ENCODE results near the gene FBXW12. TPM values are rescaled to one million over a fixed set of nuclear protein-coding genes. Genes with fewer than 3 reads are reported as not detected.
"Not testable (repeated sequence)": the region's sequence is repeated elsewhere in the genome, so short reads cannot be mapped to it uniquely, and the experiment has no call there.

FBXW12 gene
- total RNA-seq, 4 donors from 2014 or later: not detected

DNA sequence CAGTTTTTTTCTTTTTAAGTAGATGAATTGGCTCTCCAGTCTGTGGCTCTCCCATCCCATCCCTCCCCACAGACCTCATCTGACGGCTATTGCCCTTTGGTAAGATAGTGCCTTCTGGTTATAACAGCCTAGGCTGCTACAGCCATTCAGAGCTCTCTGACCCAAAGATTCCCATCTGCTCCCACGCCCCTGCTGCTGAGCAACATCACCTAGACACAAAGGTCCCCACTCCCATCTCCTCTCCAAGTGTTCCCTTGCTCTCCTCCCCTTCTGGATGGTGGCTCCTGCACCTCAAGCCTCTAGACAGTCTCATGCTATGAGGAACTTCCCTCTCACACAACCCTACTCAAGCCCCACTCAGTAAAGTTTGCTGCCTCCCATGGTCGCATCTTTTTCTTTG, 23.7 kb downstream of the FBXW12 start:
- Histone ChIP-seq H3K27me3 (no peaks in the 10 kb centered on the region), H3K36me3 (no peaks in the 10 kb centered on the region), H3K9me3 (no peaks in the 10 kb centered on the region), H3K4me1 (no peaks in the 10 kb centered on the region), H3K4me3 (no peak overlapping the region), H3K27ac (no peak overlapping the region)
- TF ChIP-seq, protein P1, sequence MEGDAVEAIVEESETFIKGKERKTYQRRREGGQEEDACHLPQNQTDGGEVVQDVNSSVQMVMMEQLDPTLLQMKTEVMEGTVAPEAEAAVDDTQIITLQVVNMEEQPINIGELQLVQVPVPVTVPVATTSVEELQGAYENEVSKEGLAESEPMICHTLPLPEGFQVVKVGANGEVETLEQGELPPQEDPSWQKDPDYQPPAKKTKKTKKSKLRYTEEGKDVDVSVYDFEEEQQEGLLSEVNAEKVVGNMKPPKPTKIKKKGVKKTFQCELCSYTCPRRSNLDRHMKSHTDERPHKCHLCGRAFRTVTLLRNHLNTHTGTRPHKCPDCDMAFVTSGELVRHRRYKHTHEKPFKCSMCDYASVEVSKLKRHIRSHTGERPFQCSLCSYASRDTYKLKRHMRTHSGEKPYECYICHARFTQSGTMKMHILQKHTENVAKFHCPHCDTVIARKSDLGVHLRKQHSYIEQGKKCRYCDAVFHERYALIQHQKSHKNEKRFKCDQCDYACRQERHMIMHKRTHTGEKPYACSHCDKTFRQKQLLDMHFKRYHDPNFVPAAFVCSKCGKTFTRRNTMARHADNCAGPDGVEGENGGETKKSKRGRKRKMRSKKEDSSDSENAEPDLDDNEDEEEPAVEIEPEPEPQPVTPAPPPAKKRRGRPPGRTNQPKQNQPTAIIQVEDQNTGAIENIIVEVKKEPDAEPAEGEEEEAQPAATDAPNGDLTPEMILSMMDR (IDR thresholded peaks at IDR 0.05): no peak
- no peak for TF ChIP-seq POLR2A (IDR thresholded peaks at IDR 0.05)
- DNase-seq: no peak

DNA sequence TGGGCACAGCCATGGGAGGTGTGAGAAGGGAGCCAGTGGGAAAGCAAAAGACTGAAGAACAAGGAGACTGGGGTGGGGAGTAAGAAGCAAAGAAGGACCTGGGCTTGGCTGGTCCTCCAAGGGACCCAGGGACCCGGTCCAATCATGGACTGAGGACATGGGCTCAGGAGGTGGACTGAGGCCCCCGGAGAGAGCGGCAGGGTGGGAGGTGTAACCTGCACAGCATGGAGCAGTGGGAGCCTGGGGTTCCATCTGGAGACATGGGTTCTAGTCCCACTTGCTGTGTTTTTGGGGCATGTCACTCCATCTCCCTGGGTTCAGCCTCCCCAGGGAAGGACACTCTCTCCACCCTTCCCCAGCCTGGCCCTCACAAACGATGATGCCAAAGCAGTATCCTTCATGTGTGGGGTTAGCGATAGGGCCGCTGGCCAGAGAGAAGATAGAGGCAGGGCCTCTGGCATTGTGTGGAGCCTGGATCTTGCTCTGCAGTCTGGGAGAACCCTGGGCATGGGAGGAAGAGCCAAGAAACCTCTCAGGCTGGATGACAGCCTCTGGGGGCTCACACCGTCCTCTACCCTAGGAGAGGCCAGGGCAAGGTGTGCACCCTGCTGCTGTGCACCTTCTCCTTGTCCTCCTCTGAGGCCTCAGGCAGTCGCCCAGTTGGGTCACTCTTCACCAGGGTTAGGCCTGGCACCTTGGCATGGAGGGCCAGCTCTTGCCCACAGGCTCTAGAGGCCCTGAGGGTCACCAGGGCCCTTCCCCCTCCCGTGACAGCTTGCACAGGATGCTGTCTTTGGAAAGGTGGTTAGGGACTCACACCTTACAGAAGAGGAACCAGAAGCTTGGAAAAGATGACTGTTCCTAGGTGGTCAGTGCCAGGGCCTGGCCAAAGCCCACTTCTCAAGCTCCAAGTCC, 26.0 kb downstream of the FBXW12 start:
- no peaks in the 10 kb centered on the region for H3K36me3 ChIP-seq
- H3K4me1 ChIP-seq: no peaks in the 10 kb centered on the region
- H3K9me3 ChIP-seq: no peaks in the 10 kb centered on the region
- no peak for TF ChIP-seq POLR2A (IDR thresholded peaks at IDR 0.05)
- TF ChIP-seq, protein P1 (IDR thresholded peaks at IDR 0.05): no peak
- H3K27ac ChIP-seq: no peak overlapping the region
- H3K4me3 ChIP-seq: no peak overlapping the region
- DNase-seq: no peak
- H3K27me3 ChIP-seq: no peaks in the 10 kb centered on the region

DNA sequence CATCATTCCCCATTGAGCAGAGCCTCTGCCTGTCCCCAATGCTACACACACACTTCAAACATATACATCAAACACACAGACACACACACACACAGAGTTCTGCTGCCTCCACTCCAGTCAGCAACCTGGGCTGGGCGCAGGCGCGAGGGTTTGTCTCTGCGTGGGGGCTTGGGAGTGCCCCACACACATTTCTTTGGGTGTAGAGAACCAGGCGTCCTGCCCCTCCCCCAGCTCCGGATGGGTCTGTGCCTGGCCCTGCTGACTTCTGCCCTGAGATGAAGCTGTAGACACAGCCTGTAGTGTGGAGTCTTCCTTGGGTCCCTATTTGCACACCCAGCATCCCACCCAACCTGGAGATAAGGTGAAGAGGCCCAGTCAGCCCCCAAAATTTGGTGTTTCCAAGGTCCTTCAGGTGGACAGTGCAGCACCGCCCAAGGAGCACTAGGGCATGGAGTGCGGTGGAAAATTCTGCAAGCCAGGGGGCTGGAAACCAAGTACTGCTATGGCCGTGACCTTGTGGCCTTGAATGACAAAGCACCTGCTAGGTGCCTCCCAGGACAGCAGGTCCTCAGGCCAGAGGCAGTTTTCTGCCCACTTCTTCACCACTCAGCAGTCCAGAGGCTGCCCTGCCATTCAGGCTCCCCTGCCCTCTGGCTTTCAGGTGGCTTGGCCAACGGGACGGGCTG, 26.8 kb downstream of the FBXW12 start:
- no peaks in the 10 kb centered on the region for H3K4me1 ChIP-seq
- DNase-seq: peak in 2 of 3 donors; percentile 34 to 37
- H3K27me3 ChIP-seq: no peaks in the 10 kb centered on the region
- H3K9me3 ChIP-seq: no peaks in the 10 kb centered on the region
- no peak overlapping the region for H3K27ac ChIP-seq
- peaks cover 0 to 6% (median 0%) of the 10 kb centered on the region in 3 donors for H3K36me3 ChIP-seq
- TF ChIP-seq POLR2A (IDR thresholded peaks at IDR 0.05): no peak
- TF ChIP-seq, protein P1 (IDR thresholded peaks at IDR 0.05): no peak
- no peak overlapping the region for H3K4me3 ChIP-seq

DNA sequence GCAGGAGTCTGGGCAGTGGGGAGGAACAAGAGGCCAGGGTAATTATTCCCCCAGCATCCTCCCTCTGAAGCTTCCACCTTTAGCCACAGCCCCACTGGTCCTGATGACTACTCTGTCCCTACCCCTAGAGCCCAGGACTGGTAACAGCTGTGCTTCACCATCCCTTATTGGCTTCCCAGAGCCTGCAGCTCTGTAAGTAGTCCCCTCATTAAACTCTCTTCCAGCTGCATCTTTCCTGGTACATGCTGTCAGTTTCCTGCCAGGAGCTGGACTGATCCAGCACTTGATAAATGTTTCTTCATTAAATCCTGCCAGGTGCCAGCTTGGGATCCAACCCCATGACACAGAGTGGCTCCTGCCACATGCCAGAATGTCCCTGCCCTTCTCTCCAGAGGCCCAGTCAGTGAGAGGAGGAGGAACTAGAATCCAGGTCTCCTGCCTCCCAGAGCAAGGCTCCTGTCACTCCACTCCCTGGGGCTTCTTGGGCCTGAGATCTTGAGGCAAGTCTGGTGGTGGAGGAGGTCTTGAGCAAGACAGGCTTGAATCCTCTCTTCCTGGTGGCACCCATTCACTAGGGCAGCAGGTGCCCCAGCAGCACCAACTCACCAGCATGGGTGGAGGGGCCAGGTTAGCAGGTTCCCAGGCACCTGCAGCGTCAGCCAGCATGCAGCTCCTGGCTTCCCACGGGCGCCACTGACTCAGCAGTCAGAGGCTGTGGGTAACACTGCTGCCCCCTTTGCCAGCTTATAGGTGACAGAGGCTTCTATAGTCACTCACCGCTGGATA, 27.6 kb downstream of the FBXW12 start:
- Histone ChIP-seq H3K27ac (no peak overlapping the region), H3K36me3 (peaks cover 0 to 13% (median 0%) of the 10 kb centered on the region in 3 donors), H3K27me3 (no peaks in the 10 kb centered on the region), H3K4me1 (no peaks in the 10 kb centered on the region), H3K9me3 (no peaks in the 10 kb centered on the region), H3K4me3 (no peak overlapping the region)
- TF ChIP-seq POLR2A (IDR thresholded peaks at IDR 0.05): no peak
- TF ChIP-seq, protein P1 (IDR thresholded peaks at IDR 0.05): no peak
- DNase-seq: peak in 2 of 3 donors; percentile 41 to 42

DNA sequence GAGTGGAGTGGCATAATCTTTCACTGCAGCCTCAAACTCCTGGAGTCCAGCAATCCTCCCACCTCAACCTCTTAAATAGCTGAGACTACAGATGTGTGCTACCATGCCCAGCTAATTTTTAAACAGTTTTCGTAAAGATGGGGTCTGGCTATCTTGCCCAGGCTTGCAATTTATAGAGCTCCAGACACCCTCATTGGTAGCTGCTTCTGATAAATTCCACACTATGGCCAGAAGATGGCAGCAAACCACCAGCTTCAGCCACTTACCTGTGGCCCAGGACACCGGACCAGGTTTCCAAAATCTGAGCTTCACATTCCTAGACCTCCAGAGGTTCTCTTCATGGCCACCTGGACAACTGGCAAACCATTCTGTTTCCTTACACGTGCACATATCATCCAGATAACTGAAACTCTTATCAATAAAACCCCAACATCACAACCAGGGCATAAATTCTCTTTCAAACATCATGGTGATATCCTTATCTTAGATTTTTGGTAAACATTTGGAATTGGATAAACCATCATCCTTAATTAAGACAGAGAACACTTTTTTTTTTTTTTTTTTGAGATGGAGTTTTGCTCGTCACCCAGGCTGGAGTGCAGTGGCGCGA, 28.9 kb downstream of the FBXW12 start:
- no peaks in the 10 kb centered on the region for H3K4me1 ChIP-seq
- H3K36me3 ChIP-seq: peaks cover 0 to 25% (median 0%) of the 10 kb centered on the region in 3 donors
- DNase-seq: peak; percentile 44 to 84 (median 46)
- TF ChIP-seq, protein P1 (IDR thresholded peaks at IDR 0.05): peak; percentile 80 to 95 (median 89)
- no peak for TF ChIP-seq POLR2A (IDR thresholded peaks at IDR 0.05)
- no peaks in the 10 kb centered on the region for H3K9me3 ChIP-seq
- H3K27ac ChIP-seq: peak overlapping the region in 1 of 4 donors; percentile 80
- no peak overlapping the region for H3K4me3 ChIP-seq
- H3K27me3 ChIP-seq: no peaks in the 10 kb centered on the region

DNA sequence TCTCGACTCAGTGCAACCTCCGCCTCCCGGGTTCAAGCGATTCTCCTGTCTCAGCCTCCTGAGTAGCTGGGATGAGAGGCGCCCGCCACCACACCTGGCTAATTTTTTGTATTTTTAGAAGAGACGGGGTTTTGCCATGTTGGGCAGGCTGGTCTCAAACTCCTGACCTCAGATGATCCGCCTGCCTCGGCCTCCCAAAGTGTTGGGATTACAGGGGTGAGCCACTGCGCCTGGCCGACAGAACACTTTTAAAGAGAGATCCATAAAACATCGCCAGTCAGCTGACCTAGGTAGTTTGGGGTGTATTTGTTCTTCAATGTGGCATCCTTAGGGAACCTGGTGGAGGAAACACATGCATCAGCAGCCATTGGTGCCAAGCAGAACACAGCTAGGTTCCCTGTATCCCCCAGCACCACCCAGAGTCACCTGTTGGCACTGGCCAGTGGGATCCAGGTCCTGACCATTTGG, 29.4 kb downstream of the FBXW12 start:
- peaks cover 0 to 30% (median 0%) of the 10 kb centered on the region in 3 donors for H3K36me3 ChIP-seq
- H3K27me3 ChIP-seq, H3K9me3 ChIP-seq, H3K4me3 ChIP-seq, H3K4me1 ChIP-seq: not testable (repeated sequence)
- peak overlapping the region in 3 of 4 donors; percentile 50 to 80 (median 55) for H3K27ac ChIP-seq
- peak in 1 of 3 donors; percentile 45 for DNase-seq
